NCI-H446 (cell line): ENCODE data around the gene SRD5A3.
A peak's percentile ranks its signal among the peaks of the same experiment; 100 is the strongest.

Experiments
- DNase-seq, 2 experiments: peaks; one replicate each; lab custom pipeline; 2025; lab: John Stamatoyannopoulos, UW

SRD5A3 gene

DNA sequence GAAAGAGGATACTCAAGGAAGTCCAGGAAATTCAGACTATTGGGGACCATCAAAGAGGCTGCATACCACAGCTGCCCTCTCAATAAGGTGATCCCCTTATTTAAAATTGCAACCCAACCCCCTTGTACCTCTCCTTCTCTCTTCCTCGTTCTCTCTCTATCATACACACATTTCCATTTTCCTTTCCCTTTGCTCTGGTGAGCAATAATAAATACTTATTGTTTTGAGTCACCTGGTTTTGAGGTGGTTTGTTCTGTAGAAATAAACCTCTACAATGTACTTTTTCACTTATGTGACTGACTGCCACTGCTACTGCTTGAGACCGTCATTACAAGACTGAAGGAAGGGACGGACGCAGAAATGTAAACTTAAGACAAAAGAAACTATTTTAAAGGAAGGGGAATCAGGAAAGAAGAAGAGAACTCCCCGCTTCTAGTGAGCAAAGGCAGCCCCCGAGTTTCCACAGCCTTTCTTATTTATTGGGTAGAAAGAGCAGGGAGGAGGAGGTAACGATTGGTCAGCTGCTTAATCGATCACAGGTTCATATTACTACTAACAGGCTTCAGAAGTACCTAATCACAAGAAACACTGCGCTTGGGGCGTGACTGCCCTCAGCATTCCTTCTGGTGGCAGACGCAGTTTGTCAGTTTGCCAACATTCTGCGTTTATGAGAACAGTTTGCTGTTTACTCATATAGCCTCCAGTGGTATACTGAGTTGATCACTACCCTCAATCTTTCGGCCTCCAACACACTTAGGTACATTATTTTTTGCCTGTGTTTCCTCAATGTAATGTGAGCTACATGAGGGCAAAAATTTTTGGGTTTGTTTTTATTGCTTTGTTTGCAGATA, 32.8 kb downstream of the SRD5A3 start:
- no peak for DNase-seq

DNA sequence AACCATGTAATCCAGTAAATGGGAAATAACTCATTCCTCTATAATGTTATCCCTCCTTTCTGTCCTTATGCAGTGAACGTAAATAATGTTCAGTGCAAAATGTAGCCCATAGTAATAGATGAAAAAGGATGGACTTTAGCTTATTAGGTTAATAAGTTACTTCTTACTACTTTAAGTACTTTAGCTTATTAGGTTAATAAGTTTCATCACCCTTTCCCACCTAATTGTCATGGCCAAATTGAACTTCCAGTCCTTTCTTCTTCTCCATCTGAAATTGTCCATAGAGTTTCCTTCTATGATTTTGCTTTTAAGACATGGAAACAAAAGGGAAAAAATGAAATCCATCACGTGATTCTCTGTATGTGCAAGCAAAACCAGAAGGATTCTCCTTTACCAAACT, 34.5 kb downstream of the SRD5A3 start:
- DNase-seq = no peak

DNA sequence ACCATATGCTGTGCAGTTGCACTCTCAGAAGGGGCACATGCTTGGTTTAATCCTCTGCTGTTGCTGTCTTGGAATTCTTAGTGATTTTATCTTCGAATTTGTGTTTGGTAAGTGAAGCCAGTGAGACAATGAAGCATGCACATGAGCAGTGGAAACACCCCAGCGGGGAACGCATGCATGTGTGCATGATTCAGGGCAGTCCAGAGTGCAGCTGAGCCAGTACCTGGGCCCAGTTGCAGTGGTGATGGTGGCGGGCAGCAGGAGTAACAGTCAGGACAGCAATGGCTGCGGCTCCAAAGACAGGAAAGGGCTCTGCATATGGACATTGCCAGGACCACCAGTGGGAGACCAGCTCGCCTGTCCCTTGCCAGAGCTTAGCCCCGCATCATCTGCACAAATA, 35.5 kb downstream of the SRD5A3 start:
- no peak for DNase-seq

DNA sequence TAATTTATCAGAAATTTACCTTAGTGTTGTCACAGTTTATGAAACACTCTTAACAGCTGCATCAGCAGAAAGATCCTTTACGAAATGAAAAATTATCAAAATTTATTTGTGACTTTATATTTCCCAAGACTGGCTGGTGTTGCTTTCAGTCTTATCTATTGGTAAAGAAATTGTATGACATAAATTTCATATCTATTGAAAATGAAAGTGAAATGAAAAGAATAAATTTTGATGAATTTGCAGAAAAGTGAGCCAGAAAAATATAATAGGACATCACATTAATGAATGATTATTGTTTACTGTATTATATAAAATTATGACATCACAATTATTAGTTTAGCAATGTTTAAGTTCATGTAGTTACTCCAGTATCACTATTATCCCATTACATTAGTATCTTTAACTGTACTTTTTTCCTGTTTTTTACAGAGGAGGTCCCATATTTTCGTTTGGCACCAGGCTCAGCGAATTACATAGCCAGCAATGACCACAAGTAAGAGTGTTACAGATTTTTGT, 36.5 kb downstream of the SRD5A3 start:
- no peak for DNase-seq

DNA sequence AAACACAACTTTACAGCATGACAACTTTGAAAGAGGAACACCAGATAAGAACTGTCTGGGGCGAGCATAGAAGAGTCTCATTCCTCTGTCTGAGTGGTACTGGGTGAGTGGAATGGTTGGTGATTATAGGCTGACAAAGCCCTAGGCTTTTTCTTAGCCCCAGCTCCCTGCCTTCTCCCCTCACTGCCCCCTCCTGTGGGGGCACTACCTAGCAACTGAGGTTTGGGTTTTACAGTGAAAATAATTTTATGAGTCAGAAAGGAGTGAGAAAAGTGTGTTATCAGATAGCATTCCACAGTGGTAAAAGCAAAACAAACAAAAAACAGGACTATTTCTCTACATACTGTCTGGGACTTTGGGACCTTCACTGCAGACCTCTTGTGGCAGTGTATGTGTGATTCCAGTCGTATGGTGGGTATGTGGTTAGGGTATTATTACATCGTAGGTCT, 39.2 kb downstream of the SRD5A3 start:
- DNase-seq = no peak

DNA sequence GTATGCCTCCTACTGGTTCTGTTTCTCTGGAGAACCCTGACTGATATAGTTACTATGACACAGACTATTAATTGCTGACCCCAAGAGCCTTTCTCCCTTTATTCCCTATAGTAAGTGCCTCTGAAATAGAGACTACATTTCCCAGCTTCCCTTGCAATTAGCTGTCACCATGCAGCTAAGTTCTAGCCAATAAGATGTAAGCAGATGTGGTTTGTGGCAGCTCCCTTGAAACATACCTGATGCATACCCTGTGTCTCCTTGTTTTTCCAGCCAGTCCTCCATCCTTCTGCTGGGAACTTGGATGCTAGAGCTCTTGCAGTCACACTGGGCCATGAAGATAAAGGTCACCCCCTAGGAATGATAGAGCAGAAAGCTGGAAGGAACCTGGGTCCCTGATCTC, 40.0 kb downstream of the SRD5A3 start:
- DNase-seq = peak in 1 of 2 experiments; percentile 18

DNA sequence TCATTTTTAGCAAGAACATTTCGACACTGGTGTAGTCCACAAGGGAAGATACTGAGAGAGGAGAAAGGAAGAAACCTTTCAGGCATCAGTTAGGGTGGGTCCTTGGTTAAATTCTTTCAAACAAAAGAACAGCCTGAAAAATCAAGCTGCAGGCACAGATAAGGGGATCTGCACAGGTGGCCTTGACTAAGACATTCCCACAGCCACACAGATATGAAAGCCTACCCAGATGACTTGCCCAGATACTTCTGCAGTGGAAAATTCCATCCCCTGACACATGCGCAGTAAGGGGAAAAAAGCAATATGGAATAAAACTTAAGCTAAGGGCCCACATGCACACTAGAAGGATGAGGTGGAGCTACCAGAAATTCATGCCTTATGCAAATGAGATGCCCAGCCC, 40.8 kb downstream of the SRD5A3 start:
- no peak for DNase-seq

DNA sequence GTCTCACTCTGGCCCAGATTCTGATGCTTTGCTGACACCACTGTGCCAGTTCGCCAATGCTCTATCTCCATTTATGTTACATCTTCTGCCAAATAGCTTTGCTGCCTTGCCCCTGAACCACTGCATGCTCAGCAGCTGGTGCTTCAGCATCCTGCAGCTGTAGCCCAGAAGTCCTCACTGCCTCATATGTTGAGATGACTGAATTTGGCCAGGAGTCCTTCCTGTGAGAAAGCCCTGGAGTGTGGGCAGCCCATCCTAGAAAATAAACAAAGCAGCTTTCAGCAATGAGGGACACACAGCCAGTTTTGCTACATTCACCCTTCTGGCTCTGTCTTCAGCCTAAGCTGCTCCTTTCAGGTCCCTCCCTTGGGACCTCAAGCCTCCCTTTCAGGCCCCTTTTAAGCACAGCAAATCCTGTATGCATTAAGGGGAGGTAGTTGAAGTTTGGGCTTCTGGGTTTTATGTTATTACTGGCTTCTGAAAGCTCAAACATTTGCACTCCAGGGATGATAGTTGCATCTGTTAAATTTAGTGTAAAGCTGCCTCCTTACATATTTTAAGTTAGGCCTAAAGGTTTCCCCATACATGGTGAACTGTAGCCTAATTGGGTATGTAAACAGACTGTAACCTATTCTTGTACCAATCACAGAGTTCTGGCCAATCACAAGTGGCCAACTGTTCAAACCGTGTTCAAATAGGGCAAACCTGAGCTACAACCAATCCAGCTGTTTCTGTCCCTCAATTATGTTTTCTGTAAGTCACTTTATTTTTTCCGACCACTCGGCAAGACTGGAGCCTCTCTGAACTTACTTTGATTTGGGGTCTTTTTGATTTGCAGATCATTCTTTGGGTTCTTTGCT, 47.6 kb downstream of the SRD5A3 start:
- DNase-seq = no peak

DNA sequence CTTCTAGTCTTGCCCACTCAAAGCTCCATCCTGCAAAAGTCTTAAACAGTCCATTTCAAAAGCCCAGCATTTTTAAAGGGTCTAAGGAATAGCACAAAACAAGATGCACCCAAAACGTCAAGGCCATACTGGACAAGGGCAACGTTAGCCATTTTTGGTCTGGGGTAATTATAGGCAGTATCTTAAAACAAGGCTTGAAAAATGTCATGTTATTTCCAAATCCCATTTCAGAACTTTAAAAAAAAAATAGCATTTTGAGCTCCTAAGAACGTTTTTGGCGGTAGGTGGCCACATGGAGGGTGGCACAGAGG, 49.1 kb downstream of the SRD5A3 start:
- no peak for DNase-seq

DNA sequence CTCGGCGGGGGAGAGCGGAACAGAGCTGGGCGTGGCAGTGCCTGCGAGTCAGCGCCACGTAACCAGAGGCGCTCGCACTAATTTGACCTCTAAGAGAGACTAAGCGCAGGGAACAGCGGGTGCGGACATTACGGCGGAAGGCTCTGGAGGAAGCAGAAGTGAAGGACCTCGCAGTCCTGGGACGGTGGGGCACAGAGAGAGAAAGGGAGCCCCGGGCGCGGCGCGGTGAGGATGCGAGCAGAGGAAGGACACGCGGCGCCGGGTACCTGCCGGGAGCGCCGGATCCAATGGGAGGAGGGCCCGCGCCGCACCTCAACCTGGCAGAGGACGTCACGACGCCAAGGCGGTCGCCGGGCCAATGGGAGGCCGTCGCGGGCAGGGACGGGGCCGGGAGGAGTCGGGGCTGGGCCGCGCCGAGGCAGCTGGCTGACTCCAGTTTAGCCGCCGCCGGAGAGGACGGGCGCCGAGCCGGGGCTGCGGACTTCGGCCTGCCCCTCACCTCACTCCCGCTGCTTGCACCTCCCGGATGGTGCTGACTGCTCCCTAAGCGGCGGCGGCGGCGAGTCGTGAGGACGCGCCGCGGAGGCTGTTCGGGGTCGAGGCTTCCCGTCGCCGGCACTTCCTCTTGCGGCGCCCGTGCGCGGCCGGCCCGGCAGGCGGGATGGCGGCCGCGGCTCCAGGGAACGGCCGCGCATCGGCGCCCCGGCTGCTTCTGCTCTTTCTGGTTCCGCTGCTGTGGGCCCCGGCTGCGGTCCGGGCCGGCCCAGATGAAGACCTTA, 49.7 kb downstream of the SRD5A3 start, which contains the start of gene TMEM165:
TMEM165 (plus strand) TSS at position 429 of the 779 bp plus-strand sequence; CDS start at position 662, 233 bp downstream.
- peak; percentile 76 to 88 for DNase-seq

DNA sequence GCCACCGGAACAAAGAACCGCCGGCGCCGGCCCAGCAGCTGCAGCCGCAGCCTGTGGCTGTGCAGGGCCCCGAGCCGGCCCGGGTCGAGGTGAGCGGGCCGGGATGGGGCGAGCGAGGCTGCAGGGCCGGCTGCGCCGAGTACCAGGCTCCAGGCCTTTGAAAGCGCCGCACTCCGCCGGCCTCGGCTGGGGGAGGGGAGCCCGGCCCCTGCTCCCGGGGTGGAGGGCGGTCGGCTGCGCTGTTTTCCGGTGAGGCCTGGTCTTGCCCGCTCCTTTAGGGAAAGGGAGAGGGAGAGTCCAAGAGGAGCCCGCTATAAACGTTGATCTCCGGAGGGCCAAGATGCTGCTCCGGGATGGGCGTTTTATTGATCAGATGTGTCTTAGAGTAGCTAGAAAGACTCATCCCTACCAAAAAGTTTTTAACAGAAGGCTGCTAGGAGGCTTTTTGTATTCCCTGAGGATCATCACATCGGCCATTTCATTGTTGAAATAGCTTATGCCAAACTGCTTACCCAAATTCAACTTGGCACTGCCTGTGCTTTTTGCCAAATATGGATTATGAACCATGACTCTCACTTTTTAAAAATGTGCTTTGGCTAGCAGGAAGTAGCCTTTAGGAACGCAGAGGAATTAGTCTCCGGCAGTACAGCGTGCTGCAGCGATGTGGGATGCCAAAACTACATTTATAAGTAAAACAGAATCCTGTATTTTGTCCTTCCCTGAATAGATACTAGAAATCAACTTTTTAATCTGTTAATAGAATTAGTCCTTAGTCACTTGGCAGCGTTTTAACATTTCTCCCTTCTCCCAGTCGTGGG, 50.5 kb downstream of the SRD5A3 start:
- DNase-seq = peak in 1 of 2 experiments; percentile 52

DNA sequence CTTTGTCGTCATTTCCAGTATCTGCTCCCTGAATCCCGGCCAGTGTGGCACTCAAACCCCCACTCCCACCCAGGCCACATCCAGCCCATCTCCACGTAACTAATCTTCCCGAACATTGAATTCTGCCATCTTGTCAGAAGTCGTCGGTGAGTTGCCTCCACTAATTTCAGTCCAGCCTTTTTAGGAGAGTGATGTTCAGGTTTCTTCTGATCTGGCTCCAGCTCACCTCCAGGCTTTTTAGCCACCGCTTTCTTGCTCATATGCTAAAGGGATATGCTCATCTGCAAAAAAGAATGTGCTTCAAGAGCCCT, 51.0 kb downstream of the SRD5A3 start:
- no peak for DNase-seq

DNA sequence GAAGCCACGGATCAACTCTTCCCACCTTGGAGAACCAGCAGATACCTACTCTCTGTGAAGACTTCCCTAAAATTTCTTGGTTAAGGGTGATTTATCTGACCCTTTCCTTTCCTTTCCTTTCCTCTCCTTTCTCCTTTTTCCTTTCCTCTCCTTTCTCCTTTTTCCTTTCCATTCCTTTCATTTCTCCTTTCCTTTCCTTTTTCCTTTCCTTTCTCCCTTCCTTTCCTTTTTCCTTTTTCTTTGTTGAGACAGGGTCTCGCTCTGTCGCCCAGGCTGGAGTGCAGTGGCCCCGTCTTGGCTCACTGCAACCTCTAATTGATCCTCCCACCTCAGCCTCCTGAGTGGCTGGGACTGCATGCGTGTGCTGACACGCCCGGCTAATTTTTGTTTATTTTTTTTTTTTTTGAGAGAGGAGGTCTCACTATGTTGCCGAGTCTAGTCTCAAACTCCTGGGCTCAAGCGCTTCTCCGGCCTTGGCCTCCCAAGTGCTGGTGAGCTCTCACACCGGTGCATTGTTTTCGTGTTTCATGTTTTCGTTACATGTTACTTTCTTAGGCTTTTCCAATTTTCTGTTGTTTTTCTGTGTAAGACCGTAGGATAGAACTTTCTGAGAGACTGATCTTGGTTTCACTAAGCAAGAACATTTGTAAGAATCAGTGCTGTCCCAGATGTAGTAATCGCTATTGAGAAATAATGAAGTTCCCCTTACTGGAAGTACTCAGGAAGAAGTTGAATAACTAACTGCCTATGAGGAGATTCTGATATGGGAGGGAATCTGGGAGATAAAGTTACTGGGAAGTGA, 51.7 kb downstream of the SRD5A3 start:
- no peak for DNase-seq

DNA sequence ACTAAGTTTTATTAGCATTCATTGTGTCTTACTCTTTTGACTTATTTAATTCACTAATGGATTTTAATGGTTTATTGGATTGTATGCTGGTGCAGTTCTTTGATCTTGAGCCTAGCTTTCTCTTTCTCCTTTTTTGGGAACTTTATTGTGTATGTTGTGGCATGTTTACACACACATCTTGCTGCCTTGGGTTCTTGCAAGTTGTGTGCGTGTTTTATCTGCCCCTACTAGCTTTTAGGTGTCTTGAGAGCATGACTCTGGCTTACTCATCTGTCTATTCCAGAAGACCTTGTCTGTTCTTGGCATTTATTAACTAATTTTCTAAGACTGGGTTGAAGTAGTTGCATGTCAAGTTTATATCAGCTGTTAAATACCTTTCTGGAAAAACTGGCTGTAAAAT, 52.4 kb downstream of the SRD5A3 start:
- DNase-seq = no peak

DNA sequence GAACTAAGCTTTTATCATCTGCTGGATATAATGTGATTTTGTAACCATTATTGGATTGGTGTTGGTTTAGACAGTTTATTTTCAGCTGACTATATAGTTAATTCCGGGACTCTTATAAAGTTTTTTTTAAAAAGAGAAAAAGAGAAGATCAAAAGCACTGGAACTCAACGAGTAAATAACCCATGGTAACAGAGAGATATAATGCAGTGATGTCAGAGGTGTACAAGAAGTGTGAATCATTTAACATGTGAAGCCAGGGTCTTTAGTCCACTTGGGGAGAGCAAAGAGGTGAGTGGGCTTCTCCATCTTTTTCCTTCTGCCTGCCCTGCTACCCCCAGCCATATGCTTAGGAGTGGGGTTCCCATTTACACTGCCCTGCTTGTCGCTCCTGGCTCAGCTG, 52.9 kb downstream of the SRD5A3 start:
- DNase-seq = no peak

DNA sequence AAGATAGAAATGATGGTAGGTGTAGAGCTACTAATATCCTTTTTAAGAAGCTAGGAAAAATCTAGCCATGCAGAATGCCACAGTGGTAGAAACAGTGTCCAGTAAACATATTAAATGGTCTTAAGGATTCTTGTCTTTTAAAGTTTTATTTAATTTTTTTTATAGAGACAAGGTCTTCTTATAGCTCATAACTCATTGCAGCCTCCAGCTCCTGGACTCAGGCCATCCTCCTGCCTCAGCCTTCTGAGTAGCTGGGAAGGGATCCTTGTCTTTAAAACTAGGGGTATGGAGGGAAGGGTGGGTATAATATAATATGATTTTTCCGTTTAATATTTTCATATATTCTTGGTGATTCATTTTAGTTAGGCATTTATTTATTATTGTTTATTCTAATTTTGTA, 53.5 kb downstream of the SRD5A3 start:
- DNase-seq = peak in 1 of 2 experiments; percentile 10

DNA sequence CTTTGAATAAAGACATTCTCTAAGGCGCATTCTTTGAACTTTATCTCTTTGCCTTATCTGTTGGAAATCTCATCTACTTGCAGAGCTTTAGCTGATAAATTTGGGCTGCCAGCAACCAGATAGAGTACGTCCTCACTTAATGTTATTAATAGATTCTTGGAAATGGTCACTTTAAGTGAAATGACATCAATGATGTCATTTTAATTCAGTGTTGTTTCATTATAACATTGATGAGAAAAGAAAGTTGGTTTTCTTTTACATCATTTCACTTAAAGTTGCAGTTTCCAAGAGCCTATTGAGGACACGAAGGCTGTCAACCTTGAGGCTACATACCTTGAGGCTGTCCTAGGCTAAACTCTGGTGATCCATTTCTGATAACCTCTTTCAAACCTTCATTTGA, 59.0 kb downstream of the SRD5A3 start:
- no peak for DNase-seq

DNA sequence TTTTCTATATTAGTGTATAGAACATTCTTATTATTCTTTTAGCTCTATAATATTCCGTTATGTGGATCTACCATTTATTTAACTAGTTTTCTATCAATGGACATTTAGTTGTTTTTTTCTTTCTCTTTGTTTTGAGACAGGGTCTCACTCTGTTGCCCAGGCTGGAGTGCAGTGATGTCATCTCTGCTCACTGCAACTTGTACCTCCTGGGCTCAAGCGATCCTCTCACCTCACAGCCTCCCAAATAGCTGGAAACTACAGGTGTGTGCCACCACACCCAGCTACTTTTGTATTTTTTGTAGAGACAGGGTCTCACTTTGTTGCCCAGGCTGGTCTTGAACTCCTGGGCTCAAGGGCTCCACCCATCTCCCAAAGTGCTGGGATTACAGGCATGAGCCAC, 60.5 kb downstream of the SRD5A3 start:
- DNase-seq = no peak

DNA sequence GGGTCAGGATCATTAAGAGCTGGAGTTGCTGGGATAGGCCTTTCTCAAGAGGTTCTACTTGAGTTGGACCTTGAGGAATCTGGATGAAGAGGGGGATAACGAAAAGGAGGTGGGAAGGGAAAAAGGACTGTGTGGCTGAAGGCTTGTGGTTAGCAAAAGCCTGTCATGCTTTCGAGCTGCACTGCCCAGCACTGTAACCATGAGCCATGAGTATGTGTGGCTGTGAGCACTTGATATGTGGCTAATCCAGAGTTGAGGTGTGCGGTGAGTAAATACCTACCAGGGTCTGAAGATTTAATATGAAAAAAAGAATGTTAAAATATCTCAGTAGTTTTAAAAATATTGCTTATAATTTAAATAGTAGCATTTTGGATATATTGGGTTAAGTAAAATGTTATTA, 61.1 kb downstream of the SRD5A3 start:
- no peak for DNase-seq

DNA sequence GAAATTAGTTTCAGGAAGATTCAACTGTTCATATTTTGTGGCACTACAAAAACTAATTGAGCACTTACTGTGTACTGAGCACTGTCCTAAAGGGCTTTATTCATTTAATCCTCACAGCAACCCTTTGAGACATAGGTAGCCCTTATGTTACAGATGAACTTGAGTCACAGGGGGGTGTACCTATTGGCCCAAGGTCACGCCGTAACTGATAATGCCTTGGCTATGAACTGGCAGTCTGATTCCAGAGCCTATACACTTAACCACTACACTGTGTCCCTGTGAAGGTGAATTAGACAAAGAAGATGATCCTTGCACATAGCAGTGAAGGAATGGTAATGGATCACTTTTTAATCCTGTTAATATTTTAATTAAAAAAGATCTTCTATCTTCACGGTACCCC, 61.7 kb downstream of the SRD5A3 start:
- no peak for DNase-seq
